GM18499 (cell line): ENCODE data around the gene PCSK2.

Source experiments
- ATAC-seq: cut with Tn5 transposase; IDR thresholded peaks from one replicate; pipeline ENCODE4 v1.9.1; 2021; ENCODE audit warnings: moderate number of reproducible peaks; ENCODE audit not compliant: insufficient read depth, unreplicated experiment

Gene PCSK2

GRCh38 chr20:17439616-17440296 is 212.9 kb downstream of the PCSK2 start:
- ATAC-seq, result no peak

GRCh38 chr20:17441745-17442144 is 214.9 kb downstream of the PCSK2 start:
- no peak for ATAC-seq

GRCh38 chr20:17442588-17442987 is 215.7 kb downstream of the PCSK2 start:
- no peak for ATAC-seq

GRCh38 chr20:17443131-17443858 is 216.5 kb downstream of the PCSK2 start:
- no peak for ATAC-seq

GRCh38 chr20:17444091-17444490 is 217.3 kb downstream of the PCSK2 start:
- ATAC-seq, result no peak

GRCh38 chr20:17445543-17445942 is 218.7 kb downstream of the PCSK2 start:
- ATAC-seq, result no peak

- no peak for ATAC-seq
These were observed 219.3 kb downstream of the PCSK2 start for GRCh38 chr20:17446171-17446570.

- ATAC-seq, result no peak
These were observed 221.2 kb downstream of the PCSK2 start for GRCh38 chr20:17448071-17448470.

GRCh38 chr20:17449031-17449430 is 222.2 kb downstream of the PCSK2 start:
- ATAC-seq, result no peak

- ATAC-seq, result no peak
These were observed 225.6 kb downstream of the PCSK2 start for GRCh38 chr20:17452441-17452840.

GRCh38 chr20:17453592-17453991 is 226.8 kb downstream of the PCSK2 start:
- ATAC-seq, result no peak

GRCh38 chr20:17456279-17456678 is 229.4 kb downstream of the PCSK2 start:
- no peak for ATAC-seq

- ATAC-seq, result no peak
These were observed 230.2 kb downstream of the PCSK2 start for GRCh38 chr20:17457079-17457478.

GRCh38 chr20:17457588-17458190 is 230.8 kb downstream of the PCSK2 start:
- ATAC-seq, result no peak

- no peak for ATAC-seq
These were observed 233.3 kb downstream of the PCSK2 start for GRCh38 chr20:17460119-17460518.

GRCh38 chr20:17461941-17462340 is 235.1 kb downstream of the PCSK2 start:
- no peak for ATAC-seq

GRCh38 chr20:17463711-17464110 is 236.9 kb downstream of the PCSK2 start:
- no peak for ATAC-seq

- no peak for ATAC-seq
These were observed 238.4 kb downstream of the PCSK2 start for GRCh38 chr20:17465236-17465635.

- ATAC-seq, result no peak
These were observed 239.8 kb downstream of the PCSK2 start for GRCh38 chr20:17466641-17467040.

GRCh38 chr20:17467120-17467655 is 240.3 kb downstream of the PCSK2 start:
- ATAC-seq, result no peak
